ENCODE results near the gene METTL16.

- no peak for TF ChIP-seq POLR2A (IDR thresholded peaks at IDR 0.05)
- TF ChIP-seq CTCF (IDR thresholded peaks at IDR 0.05), result no peak
These were observed 125.1 kb downstream of the METTL16 start for GRCh38 chr17:2386400-2387085.

Measured in uterus (tissue), 2 donors.